WI38 (cell line): ENCODE measurements around the gene TSSK2.
A peak's percentile ranks its signal among the peaks of the same experiment; 100 is the strongest.

Source experiments
- H3K4me3 ChIP-seq: 2 replicates; pipeline ENCODE4 v1.5.1; 2011; ENCODE audit warnings: low read depth, mild to moderate bottlenecking, control low read depth, low read length
- CTCF ChIP-seq: IDR thresholded peaks from 2 replicates; pipeline ENCODE4 v1.5.1; 2012; ENCODE audit warnings: low read depth, mild to moderate bottlenecking, control low read depth, low read length

Gene TSSK2

GRCh38 chr22:19177164-19178064 is 46.3 kb downstream of the TSSK2 start:
- TF ChIP-seq CTCF, result no peak
- H3K4me3 ChIP-seq, result peak overlapping the region; percentile 81

- peak overlapping the region; percentile 81 for H3K4me3 ChIP-seq
- TF ChIP-seq CTCF, result no peak
Observed at GRCh38 chr22:19178065-19178656, 47.1 kb downstream of the TSSK2 start.

GRCh38 chr22:19178657-19179496 is 47.8 kb downstream of the TSSK2 start, which contains the start of gene SLC25A1:
Gene SLC25A1, minus strand, starts transcription at chr22:19178736. Its CDS starts 63 bp downstream, at chr22:19178673.
- peak within 1 kb of the TSS; percentile 81 for H3K4me3 ChIP-seq
- TF ChIP-seq CTCF, result no peak

GRCh38 chr22:19179497-19180048 is 48.5 kb downstream of the TSSK2 start:
- peak; percentile 60 for TF ChIP-seq CTCF
- peak overlapping the region; percentile 81 for H3K4me3 ChIP-seq

GRCh38 chr22:19180234-19180633 is 49.1 kb downstream of the TSSK2 start:
- H3K4me3 ChIP-seq, result no peak overlapping the region
- no peak for TF ChIP-seq CTCF

- H3K4me3 ChIP-seq, result no peak overlapping the region
- TF ChIP-seq CTCF, result no peak
Observed at GRCh38 chr22:19180740-19181410, 49.8 kb downstream of the TSSK2 start.
